Measurements from ENCODE around the gene RALB.
"Not testable (repeated sequence)": the region's sequence is repeated elsewhere in the genome, so short reads cannot be mapped to it uniquely, and the experiment has no call there.

The RALB gene

DNA sequence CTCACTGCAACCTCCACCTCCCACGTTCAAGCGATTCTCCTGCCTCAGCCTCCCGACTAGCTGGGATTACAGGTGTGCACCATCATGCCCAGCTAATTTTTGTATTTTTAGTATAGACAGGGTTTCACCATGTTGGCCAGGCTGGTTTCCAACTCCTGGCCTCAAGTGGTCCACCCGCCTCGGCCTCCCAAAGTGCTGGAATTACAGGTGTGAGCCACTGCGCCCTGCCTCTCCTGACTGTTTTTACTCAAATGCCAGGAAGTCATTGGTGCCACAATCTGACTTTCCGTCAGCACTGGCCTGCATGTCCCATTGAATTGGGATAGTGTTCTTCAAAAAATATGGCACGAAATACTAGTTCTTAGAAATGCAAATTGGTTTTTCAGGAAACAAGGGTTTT lies 58.2 kb downstream of the RALB start:
- H3K4me1 Mint-ChIP-seq (ENCODE audit: low read depth) = peaks cover 37% of the 10 kb centered on the region
- H3K27ac Mint-ChIP-seq; H3K27me3 Mint-ChIP-seq (ENCODE audit: low read depth); DNase-seq (ENCODE audit: low spot score); H3K36me3 Mint-ChIP-seq (ENCODE audit: low read depth); H3K4me3 Mint-ChIP-seq; H3K9me3 Mint-ChIP-seq: not testable (repeated sequence)

DNA sequence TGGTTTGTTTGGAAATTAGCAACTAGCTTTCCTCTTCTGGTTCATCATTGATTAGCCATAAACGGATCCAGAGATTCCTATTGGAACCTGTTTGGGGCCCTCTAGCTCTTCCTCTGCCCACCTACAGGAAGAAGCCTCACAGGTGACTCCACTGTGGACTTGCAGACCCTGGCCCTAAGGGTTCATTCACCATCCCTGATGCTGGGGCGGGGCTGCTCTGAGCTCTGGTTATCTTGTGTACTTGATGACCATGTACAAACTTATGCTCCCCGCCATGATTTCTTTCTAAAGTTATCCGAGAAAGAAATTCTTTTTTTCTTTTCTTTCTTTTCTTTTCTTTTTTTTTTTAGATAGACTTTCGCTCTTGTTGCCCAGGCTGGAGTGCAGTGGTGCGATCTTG lies 59.4 kb downstream of the RALB start:
- no peak for DNase-seq (ENCODE audit: low spot score)
- H3K9me3 Mint-ChIP-seq = no peaks in the 10 kb centered on the region
- no peaks in the 10 kb centered on the region for H3K27me3 Mint-ChIP-seq (ENCODE audit: low read depth)
- H3K27ac Mint-ChIP-seq = peak overlapping the region; percentile 36
- peak overlapping the region; percentile 78 for H3K4me3 Mint-ChIP-seq
- H3K36me3 Mint-ChIP-seq (ENCODE audit: low read depth) = peaks cover 2% of the 10 kb centered on the region
- H3K4me1 Mint-ChIP-seq (ENCODE audit: low read depth) = peaks cover 35% of the 10 kb centered on the region

DNA sequence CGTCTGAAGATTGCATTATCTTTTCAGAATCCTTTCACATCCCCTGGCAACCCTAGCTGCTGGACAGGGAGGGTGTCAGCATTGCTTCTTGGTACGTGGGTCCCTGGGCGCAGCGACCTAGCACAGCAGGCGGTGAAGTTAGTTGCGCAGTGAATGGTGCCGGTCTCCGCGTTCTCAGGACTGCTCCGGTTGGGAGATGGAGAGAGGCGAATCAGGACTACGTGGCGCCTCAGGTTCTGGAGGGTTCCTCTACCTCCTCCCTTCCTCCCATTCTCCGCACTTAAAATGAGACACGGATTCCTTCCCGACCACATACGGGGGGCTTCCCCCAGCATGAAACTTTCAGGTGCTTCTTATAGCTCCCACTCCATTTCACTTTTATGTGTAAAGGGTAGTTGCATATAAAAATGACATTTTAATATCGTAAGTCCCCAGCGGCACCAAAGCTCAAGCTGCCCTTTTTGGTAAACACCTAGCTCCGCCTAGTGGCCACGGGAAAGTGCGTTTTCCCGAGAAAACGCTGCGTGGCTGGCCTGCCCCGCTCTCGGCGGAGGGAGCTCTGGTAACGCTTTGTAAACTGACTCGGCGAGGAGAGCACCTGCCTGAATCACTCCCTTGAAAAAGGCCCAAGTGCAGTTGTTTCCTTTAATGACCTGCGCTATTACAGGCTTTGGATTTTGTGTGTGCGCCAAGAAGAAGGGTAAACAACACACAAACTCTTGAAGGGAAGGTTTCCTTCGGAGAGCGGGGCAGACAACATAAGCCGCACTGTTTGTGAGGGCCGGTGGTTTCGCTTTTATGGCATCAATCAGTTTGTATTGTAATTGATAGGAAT lies 60.4 kb downstream of the RALB start:
- Mint-ChIP-seq H3K27ac (peak overlapping the region; percentile 52), H3K4me3 (peak overlapping the region; percentile 78), H3K4me1 (ENCODE audit: low read depth) (peaks cover 35% of the 10 kb centered on the region), H3K9me3 (no peaks in the 10 kb centered on the region), H3K27me3 (ENCODE audit: low read depth) (no peaks in the 10 kb centered on the region), H3K36me3 (ENCODE audit: low read depth) (peaks cover 2% of the 10 kb centered on the region)
- DNase-seq (ENCODE audit: low spot score) = peak; percentile 69

DNA sequence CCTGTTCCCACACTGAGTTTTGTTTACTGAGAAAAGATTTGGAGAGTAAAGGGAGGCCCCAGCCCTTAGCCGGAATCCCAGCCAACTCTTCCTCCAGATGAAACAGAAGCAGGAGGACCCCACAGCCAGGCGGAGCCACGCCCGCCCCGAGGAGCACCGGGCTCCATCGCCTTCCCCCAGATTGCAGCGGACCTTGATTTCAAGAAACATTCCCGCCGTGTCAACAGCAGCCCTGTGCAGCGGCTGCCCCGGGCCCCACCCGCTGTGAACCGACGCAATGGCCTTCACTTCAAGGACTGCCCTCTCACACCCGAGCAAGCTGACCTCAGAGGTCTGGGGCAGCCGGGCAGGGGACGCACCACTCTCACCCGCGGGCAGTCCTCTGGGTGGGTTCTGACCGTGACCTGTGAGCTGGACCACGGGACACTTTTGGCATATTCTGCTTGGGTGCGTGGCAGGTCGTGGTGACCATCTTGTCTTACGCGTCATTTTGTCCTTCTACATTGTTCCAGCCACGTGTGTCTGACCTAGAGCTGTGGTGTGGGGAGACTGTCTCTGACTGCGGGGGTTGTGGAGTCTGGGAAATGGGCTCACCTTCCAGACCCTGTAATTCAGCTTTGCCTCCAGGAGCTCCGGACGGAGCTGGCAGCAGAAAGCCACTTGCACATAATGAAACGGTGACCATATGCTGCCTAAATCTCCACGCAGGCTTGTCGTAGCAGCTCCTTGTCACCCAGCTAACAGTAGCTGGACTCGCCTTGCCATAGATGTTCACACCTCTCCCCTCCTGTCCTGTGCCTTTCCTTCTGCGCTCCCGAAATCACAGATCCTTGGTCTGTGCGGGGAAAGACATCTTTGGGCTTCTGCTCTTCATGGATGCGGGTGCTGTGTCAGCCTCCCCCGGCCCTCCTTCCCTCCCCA lies 61.3 kb downstream of the RALB start:
- Mint-ChIP-seq H3K27me3 (ENCODE audit: low read depth) (no peaks in the 10 kb centered on the region), H3K27ac (peak overlapping the region; percentile 73), H3K9me3 (no peaks in the 10 kb centered on the region), H3K36me3 (ENCODE audit: low read depth) (peaks cover 2% of the 10 kb centered on the region), H3K4me1 (ENCODE audit: low read depth) (peaks cover 35% of the 10 kb centered on the region), H3K4me3 (peak overlapping the region; percentile 78)
- no peak for DNase-seq (ENCODE audit: low spot score)

DNA sequence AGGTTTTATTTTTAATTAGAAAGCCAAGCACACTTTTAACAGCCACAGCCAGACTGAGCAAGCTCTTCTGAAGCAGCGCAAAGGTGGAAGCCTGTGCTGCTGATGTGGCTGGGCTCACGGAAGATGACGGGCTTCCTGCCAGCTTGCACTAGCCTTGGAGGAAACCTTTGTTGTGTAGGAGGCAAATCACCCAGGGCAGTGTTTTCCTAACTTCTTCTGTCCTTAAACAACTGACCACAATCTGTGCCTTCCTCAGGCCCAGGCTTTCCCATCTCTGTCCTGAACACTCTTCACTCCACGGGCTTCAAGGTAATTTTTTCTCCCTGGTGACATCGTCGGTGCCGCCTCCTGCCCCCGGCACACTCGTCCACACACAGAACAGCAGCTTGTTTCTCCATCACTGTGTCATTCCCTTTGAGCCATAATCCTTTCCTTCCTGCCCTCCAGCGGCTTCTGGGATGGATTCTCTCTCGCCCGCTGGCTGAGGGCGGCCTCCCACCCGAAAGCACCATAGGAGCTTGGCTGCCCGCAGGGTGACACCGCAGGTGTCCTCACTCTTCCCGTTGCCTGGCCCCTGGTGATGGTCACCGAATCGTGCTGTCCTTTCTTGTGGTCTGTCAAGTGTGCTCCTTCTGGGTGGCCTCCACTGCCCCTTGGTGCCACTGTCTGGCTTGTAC lies 62.2 kb downstream of the RALB start:
- no peak for DNase-seq (ENCODE audit: low spot score)
- H3K27ac Mint-ChIP-seq = peak overlapping the region; percentile 73
- peak overlapping the region; percentile 50 for H3K4me3 Mint-ChIP-seq
- H3K36me3 Mint-ChIP-seq (ENCODE audit: low read depth) = peaks cover 2% of the 10 kb centered on the region
- H3K9me3 Mint-ChIP-seq = no peaks in the 10 kb centered on the region
- no peaks in the 10 kb centered on the region for H3K27me3 Mint-ChIP-seq (ENCODE audit: low read depth)
- H3K4me1 Mint-ChIP-seq (ENCODE audit: low read depth) = peaks cover 35% of the 10 kb centered on the region

DNA sequence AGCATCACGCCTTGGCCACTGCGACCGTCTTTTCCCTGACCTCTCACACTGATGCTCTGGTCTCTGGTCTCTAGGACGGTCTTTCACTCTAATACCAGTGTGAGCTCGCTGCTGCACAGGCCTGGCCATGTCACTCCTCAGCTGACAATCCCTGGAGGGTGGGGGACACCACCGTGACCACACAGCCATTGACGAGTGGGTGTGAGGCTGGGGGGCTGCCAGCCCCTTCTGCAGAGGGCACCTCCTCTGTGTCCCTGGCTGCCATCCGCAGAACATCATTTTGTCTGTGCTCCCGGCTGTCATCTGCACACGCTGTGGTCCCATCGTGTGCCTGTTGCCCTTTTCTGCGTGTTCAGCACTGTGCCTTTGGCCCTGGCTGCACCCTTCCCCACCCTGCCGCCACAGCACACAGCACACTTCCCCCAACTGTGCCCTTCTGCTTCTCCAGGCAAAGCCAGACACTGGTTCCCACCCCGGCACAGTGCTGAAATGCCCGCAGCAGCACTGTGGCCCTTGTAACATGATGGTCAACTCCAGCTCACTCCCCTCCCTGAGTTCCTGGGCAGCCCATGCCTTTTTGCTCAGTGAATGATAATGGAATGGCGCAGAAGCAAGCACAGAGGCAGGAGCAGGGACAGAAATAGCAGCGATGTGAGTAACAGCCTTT lies 62.8 kb downstream of the RALB start:
- peaks cover 2% of the 10 kb centered on the region for H3K36me3 Mint-ChIP-seq (ENCODE audit: low read depth)
- H3K4me3 Mint-ChIP-seq = no peak overlapping the region

DNA sequence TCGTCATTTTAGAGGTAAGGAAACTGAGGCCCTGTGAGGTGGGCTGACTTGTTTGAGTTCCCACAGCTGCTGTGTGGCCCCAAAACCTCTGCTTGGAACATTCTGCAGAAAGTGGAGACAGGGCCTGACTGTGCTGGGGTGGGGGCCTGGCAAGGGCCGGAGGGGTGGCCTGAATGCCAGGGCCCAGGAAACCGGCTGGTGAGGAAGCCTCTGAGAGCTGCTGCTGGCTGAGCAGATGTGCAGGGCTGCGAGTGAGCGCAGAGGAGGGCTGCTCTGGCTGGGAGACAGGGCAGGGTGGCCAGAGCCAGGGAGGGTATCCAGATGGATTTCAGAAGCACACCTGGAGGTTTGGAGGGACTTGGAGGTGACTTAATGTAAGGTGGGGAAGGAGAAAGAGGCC lies 63.4 kb downstream of the RALB start:
- peaks cover 2% of the 10 kb centered on the region for H3K36me3 Mint-ChIP-seq (ENCODE audit: low read depth)
- H3K9me3 Mint-ChIP-seq = no peaks in the 10 kb centered on the region

More for the DNA sequence above, 62.8 kb downstream of the RALB start:
- no peaks in the 10 kb centered on the region for H3K9me3 Mint-ChIP-seq
- no peaks in the 10 kb centered on the region for H3K27me3 Mint-ChIP-seq (ENCODE audit: low read depth)
- DNase-seq (ENCODE audit: low spot score) = no peak
- H3K4me1 Mint-ChIP-seq (ENCODE audit: low read depth) = peaks cover 31% of the 10 kb centered on the region
- H3K27ac Mint-ChIP-seq = peak overlapping the region; percentile 73

DNA sequence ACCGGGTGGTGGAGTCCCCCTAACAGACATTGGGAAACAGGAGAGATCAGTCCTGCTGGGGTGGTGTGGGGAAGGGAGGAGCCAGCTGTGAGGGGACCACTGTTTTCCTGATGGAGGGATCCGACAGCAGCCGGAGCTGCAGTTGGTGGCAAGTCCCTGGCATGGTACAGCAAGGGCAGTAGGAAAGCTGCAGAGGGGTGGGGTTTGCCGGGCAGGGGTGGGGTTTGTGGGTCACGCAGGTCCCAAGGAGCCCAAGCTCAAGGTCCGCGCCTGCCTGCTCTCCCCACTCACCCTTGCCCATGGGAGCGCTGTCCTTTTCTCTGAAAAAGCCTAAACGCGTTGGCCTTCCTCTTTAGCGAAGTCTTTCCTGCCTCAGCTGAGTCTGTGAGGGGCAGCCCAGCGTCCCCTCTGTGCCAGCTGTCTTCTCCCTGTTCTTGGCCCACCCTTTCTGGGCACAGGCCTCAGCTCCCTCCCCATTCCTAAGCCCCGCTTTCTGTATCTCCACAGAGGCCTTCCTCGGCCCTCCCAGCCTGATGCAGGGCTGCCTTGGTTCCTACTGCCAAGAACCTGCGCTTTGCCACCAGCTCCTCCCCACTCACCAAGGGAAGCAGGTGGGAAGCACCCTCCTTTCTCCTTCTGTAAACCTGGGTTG lies 64.0 kb downstream of the RALB start:
- no peak overlapping the region for H3K27ac Mint-ChIP-seq
- no peaks in the 10 kb centered on the region for H3K9me3 Mint-ChIP-seq
- no peak overlapping the region for H3K4me3 Mint-ChIP-seq
- no peaks in the 10 kb centered on the region for H3K27me3 Mint-ChIP-seq (ENCODE audit: low read depth)
- H3K4me1 Mint-ChIP-seq (ENCODE audit: low read depth) = peaks cover 30% of the 10 kb centered on the region
- H3K36me3 Mint-ChIP-seq (ENCODE audit: low read depth) = peaks cover 2% of the 10 kb centered on the region
- DNase-seq (ENCODE audit: low spot score) = no peak

More for the DNA sequence above, 63.4 kb downstream of the RALB start:
- DNase-seq (ENCODE audit: low spot score) = no peak
- Mint-ChIP-seq H3K27me3 (ENCODE audit: low read depth) (no peaks in the 10 kb centered on the region), H3K4me3 (no peak overlapping the region), H3K27ac (no peak overlapping the region), H3K4me1 (ENCODE audit: low read depth) (peaks cover 30% of the 10 kb centered on the region)

DNA sequence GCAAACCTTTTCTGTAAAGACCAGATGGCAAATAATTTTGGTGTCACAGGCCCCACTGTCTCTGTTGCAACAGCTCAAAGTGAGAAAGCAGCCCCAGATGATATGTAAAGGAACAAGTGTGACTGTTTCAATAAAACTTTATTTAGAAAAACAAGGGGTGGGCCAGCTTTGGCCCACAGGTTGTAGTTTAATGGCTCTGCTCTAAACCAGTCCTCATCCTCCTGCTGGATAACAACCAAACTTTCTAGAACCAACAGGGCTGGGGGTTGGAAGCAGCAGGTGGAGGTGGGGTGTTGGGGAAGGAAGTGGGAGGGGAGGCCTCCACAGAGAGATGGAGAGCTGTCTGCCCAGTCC lies 64.5 kb downstream of the RALB start:
- Mint-ChIP-seq H3K27ac (no peak overlapping the region), H3K4me3 (no peak overlapping the region), H3K27me3 (ENCODE audit: low read depth) (no peaks in the 10 kb centered on the region), H3K4me1 (ENCODE audit: low read depth) (peaks cover 28% of the 10 kb centered on the region), H3K36me3 (ENCODE audit: low read depth) (peaks cover 2% of the 10 kb centered on the region), H3K9me3 (no peaks in the 10 kb centered on the region)
- no peak for DNase-seq (ENCODE audit: low spot score)

DNA sequence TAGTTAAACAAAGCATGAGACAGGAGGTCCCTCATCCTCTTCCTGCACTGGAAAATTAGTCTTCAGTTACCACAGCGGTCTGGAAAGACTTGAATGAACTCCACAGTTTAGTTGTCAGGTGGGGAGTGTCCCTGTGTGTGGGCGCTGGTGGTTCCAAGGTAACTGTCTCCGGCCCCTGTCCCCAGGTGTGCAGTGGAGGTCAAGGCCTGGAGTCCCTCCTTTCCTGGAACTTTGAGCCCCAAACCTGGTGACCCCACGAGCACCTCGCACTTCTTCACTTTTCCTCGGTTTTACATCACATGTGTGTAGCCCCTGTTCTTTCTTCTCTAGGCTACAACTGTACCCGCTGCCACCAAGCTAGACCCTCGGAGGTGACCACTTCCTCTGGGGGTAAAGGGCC lies 65.3 kb downstream of the RALB start:
- Mint-ChIP-seq H3K9me3 (no peaks in the 10 kb centered on the region), H3K36me3 (ENCODE audit: low read depth) (peaks cover 2% of the 10 kb centered on the region), H3K4me1 (ENCODE audit: low read depth) (peaks cover 21% of the 10 kb centered on the region), H3K27me3 (ENCODE audit: low read depth) (peaks cover 3% of the 10 kb centered on the region), H3K27ac (no peak overlapping the region), H3K4me3 (no peak overlapping the region)
- DNase-seq (ENCODE audit: low spot score) = no peak

DNA sequence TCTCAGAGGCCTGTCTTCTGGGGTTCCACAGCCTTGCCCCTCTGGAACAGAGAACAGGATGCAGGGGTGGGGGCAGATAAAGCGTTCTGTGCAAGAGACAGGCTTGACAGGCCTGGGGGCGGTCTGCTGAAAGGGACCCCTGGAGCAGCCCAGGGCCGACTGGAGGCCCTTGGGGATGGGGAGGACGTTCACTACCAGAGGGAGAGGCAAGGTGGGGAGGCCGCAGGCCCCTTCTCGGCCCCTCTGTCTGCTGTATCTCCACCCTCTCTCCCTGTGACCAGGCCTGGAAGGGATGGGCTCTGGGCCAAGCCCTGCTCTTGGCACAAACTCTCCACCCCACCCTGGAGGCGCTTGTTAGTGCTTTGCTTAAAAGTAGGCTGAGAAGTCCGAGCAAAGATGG lies 66.0 kb downstream of the RALB start:
- Mint-ChIP-seq H3K36me3 (ENCODE audit: low read depth) (no peaks in the 10 kb centered on the region), H3K27ac (no peak overlapping the region), H3K27me3 (ENCODE audit: low read depth) (peaks cover 3% of the 10 kb centered on the region), H3K4me3 (no peak overlapping the region), H3K9me3 (no peaks in the 10 kb centered on the region), H3K4me1 (ENCODE audit: low read depth) (peaks cover 14% of the 10 kb centered on the region)
- no peak for DNase-seq (ENCODE audit: low spot score)

DNA sequence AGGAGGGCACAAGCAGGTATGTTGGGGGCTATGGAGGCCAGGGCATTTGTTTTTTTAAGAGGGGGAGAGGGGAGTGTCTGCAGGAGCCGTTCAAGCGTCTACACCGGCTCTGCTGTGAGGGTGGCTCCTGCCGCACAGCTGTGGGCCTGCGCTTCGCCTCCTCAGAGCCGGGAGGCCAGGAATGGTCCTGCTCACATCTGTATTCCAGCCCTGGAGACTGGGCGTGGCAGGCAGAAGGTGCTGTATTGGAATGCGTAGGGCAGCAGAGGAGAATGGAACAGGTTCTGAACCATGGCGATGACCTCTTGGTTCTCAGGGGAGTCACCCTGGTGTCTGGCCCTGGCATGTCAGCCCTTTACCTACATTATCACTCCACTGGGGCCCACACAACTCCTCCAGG lies 66.5 kb downstream of the RALB start:
- Mint-ChIP-seq H3K27me3 (ENCODE audit: low read depth) (peaks cover 3% of the 10 kb centered on the region), H3K27ac (no peak overlapping the region), H3K36me3 (ENCODE audit: low read depth) (no peaks in the 10 kb centered on the region), H3K9me3 (no peaks in the 10 kb centered on the region), H3K4me1 (ENCODE audit: low read depth) (peaks cover 10% of the 10 kb centered on the region), H3K4me3 (no peak overlapping the region)
- DNase-seq (ENCODE audit: low spot score) = no peak

DNA sequence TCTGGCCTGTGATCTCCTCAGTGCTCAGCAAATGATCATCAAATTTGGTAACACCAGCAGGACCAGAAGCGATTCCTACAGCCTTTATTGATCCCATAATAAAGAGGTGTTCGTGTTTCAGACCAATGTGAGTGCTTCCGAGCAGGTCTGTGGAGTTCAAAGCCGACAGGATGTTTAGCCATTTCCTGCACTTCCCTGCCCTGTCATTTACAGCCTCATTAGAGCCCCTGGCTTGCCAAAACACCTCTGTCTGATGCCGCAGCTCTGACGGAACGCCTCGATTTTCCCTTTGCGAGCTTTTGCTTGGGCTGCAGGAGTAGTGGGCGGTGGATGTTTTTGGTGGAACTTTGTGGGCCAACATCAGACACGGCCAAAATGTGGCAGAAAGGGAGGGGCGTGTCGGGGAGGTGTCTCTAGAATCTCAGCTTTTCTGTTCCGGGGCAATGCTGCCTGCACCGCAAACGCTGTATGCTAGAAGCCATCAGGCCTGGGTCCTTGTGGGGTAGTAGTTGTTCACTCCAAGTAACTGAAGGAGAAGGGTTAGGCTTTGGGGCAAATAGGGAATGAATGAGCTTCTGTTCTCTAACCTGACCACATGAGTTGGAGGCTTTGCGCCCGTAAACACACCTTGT lies 67.2 kb downstream of the RALB start:
- DNase-seq (ENCODE audit: low spot score) = no peak
- no peaks in the 10 kb centered on the region for H3K36me3 Mint-ChIP-seq (ENCODE audit: low read depth)
- no peak overlapping the region for H3K27ac Mint-ChIP-seq
- H3K4me3 Mint-ChIP-seq = no peak overlapping the region
- no peaks in the 10 kb centered on the region for H3K9me3 Mint-ChIP-seq
- H3K4me1 Mint-ChIP-seq (ENCODE audit: low read depth) = peaks cover 4% of the 10 kb centered on the region
- peaks cover 3% of the 10 kb centered on the region for H3K27me3 Mint-ChIP-seq (ENCODE audit: low read depth)

Measured in T-helper 2 cell treated with Interferon-gamma antibody and Interleukin-4, amounts not matched to agents 5 μg/mL and 100 μg/mL, for 36 hours (primary cell).